GM21360 (cell line): ENCODE measurements around the gene FLG.
"Not testable (repeated sequence)": the region's sequence is repeated elsewhere in the genome, so short reads cannot be mapped to it uniquely, and the experiment has no call there.

ENCODE experiments used
- ATAC-seq: cut with Tn5 transposase; IDR thresholded peaks from one replicate; pipeline ENCODE4 v1.9.1; 2021; ENCODE audit warnings: mild to moderate bottlenecking, moderate library complexity; ENCODE audit not compliant: unreplicated experiment

Gene FLG

DNA sequence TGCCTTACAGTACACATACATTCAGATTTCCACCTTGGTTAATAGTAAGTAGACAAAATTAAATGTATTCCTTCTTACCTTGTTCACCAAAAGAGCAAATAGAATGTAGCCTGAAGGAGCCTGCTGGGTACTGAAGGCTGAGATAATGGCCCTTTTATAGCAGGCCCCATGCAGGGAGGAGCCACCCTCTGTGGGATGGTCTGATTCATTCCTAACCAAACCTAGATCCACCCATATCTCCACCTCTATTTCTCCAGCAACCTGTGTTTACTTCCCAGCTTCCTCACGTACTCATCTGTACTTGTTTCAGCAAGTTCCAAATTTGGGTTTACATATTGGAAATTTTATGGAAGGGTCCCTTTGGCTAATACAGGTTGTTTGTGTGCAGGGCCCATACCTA, at the start of gene FLG:
FLG (minus strand) TSS at position 129 of the 400 bp plus-strand sequence. CDS start 9,783 bp downstream, outside the sequence.
- no peak for ATAC-seq

DNA sequence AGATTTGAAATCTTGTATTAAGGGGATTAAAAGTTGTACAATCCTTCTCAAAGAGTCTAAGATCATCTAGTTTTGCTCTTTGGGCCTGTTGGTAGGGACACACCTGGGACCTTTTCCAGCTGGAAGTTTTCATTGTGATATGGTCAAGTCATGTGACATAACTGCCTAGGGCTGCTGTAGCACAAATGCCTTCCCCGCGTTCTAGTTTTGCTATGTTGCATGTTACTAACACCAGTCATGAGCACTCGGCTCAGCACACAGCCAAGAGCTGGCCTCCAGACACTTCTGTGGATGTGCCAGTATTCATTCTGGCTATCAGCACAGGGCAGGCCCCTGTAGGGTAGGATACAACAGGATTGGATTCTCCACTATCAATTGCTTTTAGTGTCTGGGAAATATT, 49.4 kb upstream of the FLG start:
- ATAC-seq, result no peak

DNA sequence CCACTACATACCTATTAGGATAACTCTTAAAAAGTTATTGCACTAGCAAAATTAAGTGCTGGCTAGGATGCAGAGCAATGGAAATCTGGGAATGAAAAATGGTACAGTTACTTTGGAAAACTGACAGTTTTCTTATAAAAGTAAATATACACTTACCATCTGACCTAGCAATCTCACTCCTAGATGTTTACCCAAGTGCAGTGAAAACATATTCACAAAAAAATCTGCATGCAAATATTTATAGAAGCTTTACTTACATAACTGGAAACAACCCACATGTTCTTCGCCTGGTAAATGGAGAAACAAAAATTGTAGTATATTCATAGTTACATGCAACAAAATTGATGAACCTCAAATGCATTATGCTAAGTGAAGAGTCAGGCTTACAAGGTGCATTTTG, 47.6 kb upstream of the FLG start:
- ATAC-seq, result no peak

DNA sequence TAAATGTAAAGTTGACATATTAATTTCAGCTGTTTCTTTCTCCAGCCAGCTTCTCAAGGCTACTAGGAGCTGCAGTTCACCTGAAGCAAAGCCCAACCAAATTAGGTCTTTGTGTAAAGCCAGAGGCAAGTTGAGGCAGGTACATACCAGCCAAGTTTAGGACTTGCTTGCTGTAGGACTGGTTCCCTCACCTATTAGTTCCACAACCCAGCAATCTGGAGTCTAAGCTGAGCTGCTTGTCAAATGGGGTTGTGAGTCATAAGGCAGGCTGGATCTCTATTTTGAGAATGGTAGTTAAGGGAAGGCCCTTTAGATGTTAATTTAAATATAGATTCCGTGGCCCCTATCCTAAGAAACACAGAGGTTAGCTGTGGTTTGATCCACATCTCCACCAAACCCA, 42.4 kb upstream of the FLG start:
- ATAC-seq, result no peak

DNA sequence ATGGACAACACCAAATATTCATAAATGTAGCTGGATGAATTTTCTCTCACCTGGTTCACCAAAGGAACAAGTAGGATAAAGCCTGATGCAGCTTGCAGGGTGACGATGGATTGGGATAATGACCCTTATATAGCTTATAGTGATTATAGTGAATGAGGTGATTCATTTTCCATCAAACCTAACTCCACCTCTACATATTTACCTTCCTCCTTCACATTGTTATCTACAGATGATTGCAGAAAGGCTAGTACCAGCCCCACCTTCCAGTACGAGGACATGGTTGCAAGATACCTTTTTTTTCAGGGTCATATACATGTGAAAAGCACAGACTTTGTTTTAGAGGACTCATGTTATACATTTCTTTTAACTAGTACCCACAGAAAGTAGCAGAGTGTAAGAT, 34.9 kb upstream of the FLG start, which contains the start of gene FLG2:
FLG2 (minus strand) TSS at position 101 of the 400 bp plus-strand sequence. CDS start 1,122 bp downstream, outside the sequence.
- no peak for ATAC-seq

DNA sequence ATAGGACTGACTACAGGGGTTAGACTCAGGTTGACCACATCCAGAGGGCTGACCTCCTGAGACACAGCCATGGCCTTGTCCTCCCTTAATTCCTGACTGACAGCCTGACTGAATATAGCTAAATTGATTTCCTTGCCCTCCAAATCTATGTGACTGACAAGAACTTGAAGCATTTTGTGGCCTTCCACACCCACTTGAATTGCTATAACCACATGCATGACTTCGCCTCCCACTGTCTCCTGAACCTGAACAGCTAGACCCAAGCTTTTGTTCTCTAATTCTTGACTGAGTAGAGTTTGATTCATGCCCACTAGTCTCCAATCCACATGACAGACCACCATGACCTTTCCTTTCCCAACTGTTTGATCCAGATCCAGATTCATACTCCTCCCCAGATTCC, 31.7 kb upstream of the FLG start:
- ATAC-seq, result no peak

DNA sequence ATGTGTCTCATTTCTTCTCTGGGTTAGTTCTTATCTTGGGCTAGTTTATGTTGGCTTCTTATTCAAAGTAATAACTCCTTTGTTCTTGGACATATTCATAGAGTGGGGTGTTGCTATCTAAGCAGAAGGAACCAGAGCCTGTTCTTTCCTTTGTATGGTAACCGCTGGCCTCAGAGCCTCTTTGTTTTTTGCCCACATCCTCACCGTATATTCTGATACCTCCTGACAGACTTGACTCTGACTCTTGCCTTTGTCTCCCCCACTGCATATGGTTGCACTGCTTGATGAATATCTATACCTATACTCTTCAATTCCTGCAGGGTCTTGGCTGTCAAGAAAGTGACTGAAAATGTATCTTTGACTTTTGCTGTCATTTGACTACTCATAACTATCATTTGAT, 24.6 kb upstream of the FLG start:
- ATAC-seq, result no peak

DNA sequence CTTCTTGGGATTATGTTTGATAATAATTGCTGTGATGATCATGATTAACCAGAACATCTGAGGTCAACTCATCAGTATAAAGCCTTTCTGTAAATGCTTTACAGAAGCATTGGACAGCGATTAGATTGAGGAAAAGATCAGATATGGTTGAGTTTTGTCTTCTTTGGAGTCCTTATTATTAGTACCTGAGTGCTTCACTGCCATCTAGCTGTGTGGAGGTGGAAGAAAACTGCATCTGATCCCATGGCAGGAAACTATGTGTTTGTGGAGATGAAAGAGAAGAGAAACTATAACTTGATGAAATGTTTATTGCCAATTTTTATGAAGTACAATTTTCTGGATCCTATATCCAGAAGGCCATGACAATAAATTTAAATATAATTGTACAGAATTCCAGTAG, 23.4 kb upstream of the FLG start:
- ATAC-seq, result no peak

DNA sequence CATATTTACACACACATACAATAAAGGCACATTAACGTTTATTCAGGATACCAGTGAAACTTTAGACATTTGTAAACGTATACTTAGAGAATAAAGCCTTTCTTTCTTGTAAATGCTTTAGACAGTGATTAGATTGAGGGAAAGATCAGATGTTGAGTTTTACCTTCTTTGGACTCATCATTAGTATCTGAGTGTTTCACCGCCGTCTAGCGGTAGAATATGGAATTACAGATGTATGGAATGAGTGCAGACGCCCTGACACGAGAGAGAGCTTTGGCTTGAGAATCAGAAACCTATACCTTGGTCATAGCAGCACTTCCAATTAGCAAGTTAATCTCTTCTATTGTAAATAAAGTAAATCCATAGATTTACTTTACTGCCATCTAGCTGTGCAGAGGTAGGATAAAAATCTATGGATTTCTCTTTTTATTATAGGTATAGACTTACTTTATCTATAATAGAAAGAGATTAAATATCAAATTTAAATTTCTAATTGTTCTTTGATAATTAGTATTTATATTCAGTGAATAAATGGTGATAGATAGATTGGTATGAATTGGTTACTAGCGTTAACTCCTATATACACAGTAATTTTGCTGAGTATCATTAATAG, 22.2 kb upstream of the FLG start:
- no peak for ATAC-seq

DNA sequence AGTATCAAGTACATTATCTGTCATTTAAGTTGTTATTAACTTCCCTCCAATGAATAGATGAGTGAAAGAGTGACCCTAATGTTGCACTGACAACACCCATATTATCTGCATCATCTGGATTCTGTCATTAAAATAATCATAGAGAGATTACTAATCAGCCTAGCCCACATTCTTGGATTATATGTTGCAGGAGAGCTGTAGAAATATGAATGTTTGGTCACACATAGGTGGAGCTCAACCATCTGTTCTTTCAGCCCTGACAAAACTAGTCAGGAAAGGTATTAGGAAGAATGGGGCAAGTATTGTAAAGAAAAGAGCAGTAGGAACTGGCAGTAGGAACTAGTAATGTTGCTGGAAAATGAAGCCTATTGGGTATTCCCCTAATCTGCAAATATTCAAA, 19.4 kb upstream of the FLG start:
- no peak for ATAC-seq

DNA sequence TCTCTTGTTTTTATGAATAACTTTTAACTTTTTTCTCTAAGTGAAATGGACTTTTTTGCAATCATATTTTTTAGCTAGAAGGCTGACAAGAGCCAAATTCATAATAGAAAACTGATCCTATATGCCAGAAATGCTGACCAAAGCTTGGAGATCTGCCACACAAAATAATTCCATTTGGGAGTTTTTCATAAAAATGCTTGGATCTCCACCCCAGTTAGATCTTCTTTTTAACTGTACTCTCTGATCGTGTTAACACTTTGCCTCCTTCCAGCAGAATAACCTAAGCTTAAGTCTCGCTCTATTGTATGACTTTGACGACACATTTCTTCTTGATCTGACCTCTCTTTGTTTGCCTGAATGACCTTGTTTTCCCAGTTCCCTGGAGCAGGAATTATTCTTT, 18.0 kb upstream of the FLG start:
- ATAC-seq, result no peak

DNA sequence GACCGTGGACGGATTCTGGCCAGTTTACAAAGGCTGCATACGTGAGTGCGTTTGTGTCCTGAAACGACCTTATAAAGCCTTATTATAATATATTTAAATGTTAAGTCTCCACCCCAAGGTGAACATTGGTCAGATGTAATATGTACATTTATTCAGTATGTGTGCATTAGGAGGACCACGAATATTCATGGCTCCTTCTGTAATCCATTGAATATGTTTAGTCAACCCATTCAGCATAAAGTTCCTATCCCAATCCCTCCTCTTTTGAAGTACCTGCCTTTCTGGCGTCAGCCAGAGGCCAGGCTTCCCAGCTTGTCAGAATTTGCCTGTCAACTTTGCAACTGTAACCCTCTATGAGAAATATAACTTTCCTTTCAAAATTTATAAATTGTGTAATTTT, 10.4 kb upstream of the FLG start:
- ATAC-seq, result no peak

DNA sequence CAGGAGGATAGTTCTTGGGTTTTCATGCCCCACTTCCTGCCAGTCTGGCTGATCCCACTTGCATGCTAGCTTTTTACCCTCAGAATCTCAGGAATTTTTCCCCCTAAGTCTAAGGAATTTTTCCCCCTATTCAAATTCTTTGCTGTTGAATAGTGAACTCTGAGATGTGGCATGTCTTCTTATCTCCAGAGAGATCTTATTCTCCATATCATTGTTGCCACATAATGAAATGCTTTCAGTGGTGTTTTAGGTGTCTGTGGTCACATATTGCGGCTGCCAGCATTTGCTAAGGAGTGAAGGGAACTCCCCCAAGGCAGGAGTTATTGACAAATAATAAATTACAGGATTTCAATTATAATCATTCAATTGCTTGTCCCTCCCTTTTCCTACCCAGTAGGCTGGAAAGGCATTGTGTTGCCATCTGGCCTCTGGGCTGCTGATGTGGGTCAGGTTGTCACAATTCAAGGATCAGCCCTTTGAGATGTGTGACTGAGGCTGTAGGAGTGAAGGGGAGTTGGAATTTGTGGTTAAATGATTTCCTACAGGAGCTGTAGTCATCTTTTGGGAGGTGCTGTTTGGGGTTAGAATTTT, 3.9 kb upstream of the FLG start:
- ATAC-seq, result no peak

DNA sequence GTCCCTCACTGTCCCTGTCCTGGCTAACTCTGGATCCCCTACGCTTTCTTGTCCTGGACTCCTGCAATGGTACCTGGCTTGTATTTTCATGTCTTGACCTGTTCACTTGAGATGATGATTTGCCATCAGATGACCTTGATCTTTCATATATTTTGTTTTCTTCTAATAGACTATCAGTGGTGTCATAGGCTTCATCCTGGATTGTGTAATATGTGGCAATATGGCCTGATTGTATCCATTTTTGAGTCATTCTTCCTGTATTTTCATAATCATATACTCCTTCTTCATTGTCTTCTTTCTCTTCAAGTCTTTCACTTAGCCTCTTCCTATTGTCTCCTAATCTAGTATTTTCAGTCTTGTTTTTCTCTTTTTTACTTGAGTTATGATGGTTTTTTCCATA, 11.1 kb downstream of the FLG start:
- no peak for ATAC-seq

DNA sequence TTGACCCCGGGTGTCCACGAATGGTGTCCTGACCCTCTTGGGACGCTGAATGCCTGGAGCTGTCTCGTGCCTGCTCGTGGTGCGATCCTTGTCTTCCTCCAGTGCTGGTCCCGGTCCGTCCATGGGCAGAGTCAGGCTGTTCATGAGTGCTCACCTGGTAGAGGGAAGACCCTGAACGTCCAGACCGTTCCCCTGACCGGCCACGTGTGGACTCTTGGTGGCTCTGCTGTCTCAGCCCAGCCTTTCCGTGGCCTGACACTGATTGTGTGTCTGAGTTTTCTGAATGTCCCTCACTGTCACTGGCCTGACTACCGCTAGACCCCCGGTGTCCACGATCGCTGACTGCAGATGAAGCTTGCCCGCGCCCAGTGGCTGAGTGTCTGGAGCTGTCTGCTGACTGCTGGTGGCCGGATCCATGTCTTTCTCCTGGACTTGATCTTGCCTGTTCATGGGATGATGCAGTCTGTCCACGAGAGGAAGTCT, 11.7 kb downstream of the FLG start:
- ATAC-seq, result no peak

DNA sequence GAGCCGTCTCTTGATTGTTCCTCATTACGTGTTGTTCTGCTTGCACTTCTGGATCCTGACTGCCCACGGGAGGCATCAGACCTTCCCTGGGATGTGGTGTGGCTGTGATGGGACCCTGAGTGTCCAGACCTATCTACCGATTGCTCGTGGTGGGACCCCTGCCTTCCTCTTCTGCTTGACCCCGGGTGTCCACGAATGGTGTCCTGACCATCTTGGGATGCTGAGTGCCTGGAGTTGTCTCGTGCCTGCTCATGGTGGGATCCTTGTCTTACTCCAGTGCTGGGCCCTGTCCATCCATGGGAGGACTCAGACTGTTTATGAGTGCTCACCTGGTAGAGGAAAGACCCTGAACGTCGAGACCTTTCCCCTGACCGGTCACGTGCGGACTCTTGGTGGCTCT, 12.9 kb downstream of the FLG start:
- not testable (repeated sequence) for ATAC-seq

DNA sequence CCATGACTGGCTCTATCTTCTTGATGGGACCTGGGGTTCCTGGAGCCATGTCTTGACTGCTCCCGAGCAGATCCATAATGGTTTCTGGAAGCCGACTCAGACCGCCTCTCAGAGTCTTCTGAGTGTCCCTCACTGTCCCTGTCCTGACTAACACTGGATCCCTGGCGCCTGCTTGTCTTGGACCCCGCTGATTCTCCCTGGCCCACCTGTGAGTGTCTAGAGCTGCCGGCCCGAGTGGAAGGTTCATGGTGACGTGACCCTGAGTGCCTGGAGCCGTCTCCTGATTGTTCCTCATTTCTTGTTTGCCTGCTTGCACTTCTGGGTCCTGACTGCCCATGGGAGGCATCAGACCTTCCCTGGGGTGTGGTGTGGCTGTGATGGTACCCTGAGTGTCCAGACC, 15.1 kb downstream of the FLG start:
- ATAC-seq, result no peak

DNA sequence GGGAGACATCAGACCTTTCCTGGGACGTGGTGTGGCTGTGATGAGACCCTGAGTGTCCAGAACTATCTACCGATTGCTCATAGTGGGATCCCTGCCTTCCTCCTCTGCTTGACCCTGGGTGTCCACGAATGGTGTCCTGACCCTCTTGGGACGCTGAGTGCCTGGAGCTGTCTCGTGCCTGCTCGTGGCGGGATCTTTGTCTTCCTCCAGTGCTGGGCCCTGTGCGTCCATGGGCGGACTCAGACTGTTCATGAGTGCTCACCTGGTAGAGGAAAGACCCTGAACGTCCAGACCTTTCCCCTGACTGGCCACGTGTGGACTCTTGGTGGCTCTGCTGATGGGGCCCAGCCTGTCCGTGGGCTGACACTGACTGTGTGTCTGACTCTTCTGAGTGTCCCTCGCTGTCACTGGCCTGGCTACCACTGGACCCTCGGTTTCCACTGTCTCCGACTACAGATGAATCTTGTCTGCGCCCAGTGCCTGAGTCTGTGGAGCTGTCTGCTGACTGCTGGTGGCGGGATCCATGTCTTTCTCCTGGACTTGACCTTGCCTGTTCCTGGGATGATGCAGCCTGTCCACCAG, 15.6 kb downstream of the FLG start:
- not testable (repeated sequence) for ATAC-seq

DNA sequence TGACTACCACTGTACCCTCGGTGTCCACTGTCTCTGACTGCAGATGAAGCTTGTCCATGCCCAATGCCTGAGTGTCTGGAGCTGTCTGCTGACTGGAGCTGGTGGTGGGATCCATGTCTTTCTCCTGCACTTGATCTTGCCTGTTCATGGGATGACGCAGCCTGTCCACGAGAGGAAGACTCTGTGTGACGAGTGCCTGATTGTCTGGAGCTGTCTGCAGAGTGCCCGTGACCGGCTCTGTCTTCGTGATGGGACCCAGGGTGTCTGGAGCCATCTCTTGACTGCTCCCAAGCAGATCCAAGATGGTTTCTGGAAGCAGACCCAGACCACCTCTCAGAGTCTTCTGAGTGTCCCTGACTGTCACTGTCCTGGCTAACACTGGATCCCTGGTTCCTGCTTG, 16.3 kb downstream of the FLG start:
- not testable (repeated sequence) for ATAC-seq

DNA sequence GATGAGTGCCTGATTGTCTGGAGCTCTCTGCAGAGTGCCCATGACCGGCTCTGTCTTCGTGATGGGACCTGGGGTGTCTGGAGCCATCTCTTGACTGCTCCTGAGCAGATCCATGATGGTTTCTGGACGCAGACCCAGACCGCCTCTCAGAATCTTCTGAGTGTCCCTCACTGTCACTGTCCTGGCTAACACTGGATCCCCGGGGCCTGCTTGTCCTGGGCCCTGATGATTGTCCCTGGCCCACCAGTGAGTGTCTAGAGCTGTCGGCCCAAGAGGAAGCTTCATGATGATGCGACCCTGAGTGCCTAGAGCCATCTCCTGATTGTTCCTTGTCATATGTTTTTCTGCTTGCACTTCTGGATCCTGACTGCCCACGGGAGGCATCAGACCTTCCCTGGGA, 17.1 kb downstream of the FLG start:
- ATAC-seq, result not testable (repeated sequence)

DNA sequence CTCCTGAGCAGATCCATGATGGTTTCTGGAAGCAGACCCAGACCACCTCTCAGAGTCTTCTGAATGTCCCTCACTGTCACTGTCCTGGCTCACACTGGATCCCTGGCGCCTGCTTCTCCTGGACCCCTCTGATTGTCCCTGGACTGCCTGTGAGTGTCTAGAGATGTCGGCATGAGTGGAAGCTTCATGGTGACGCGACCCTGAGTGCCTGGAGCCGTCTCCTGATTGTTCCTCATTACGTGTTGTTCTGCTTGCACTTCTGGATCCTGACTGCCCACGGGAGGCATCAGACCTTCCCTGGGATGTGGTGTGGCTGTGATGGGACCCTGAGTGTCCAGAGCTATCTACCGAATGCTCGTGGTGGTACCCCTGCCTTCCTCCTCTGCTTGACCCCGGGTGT, 18.9 kb downstream of the FLG start:
- not testable (repeated sequence) for ATAC-seq

DNA sequence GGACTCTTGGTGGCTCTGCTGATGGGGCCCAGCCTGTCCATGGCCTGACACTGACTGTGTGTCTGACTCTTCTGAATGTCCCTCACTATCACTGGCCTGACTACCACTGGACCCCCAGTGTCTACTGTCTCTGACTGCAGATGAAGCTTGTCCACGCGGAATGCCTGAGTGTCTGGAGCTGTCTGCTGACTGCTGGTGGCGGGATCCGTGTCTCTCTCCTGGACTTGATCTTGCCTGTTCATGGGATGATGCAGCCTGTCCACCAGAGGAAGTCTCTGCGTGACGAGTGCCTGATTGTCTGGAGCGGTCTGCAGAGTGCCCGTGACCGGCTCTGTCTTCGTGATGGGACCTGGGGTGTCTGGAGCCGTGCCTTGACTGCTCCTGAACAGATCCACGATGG, 20.3 kb downstream of the FLG start:
- not testable (repeated sequence) for ATAC-seq
